ENCODE data around the gene MPHOSPH9. TPM values are rescaled to one million over a fixed set of nuclear protein-coding genes. Genes with fewer than 3 reads are reported as not detected.
A peak's percentile ranks its signal among the peaks of the same experiment; 100 is the strongest.

MPHOSPH9 gene
- total RNA-seq, 4 donors from 2014 or later = 11.5 to 26.8 (median 14.7) TPM

DNA sequence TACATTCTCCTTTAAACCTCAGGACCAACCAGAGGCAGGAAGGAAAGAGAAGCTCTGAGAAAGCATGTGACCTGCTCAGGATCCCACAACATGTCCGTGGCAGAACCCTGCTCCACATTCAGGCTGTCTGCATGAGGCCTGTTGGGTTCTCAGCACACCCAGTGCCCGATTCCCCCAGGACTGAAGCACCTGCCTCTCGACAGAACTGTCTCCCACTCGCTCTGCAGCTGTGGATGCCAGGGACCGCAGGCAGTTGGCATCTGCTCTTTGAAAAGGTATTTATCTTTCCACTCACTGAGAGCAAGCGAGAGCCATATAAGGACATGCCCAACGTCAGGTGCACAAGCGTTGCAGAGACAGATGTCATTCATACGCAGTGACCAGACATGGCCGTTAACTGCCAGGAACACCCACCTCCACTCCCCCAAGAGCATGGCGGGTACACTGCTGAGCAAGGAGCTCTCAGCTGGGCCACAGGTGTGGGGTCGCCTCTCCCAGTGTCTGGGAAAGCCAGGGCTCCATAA is 101.0 kb downstream of the MPHOSPH9 start:
- Histone ChIP-seq H3K4me3 (no peak overlapping the region), H3K27ac (peak overlapping the region in 3 of 4 donors; percentile 68 to 76 (median 71)), H3K27me3 (no peaks in the 10 kb centered on the region), H3K9me3 (no peaks in the 10 kb centered on the region), H3K36me3 (no peaks in the 10 kb centered on the region), H3K4me1 (peaks cover 0 to 51% (median 15%) of the 10 kb centered on the region in 3 donors)
- peak; percentile 3 for ATAC-seq
- 63% methylated on average over 3 to 9 of the region's 12 CpGs for WGBS, 2 donors (ENCODE audit: low coverage in 1 of 2)
- no peak for TF ChIP-seq POLR2A (IDR thresholded peaks at IDR 0.05)
- no peak for TF ChIP-seq EP300 (IDR thresholded peaks at IDR 0.05)
- no peak for TF ChIP-seq POLR2AphosphoS5 (IDR thresholded peaks at IDR 0.05)
- TF ChIP-seq, protein P1, sequence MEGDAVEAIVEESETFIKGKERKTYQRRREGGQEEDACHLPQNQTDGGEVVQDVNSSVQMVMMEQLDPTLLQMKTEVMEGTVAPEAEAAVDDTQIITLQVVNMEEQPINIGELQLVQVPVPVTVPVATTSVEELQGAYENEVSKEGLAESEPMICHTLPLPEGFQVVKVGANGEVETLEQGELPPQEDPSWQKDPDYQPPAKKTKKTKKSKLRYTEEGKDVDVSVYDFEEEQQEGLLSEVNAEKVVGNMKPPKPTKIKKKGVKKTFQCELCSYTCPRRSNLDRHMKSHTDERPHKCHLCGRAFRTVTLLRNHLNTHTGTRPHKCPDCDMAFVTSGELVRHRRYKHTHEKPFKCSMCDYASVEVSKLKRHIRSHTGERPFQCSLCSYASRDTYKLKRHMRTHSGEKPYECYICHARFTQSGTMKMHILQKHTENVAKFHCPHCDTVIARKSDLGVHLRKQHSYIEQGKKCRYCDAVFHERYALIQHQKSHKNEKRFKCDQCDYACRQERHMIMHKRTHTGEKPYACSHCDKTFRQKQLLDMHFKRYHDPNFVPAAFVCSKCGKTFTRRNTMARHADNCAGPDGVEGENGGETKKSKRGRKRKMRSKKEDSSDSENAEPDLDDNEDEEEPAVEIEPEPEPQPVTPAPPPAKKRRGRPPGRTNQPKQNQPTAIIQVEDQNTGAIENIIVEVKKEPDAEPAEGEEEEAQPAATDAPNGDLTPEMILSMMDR (IDR thresholded peaks at IDR 0.05) = no peak

DNA sequence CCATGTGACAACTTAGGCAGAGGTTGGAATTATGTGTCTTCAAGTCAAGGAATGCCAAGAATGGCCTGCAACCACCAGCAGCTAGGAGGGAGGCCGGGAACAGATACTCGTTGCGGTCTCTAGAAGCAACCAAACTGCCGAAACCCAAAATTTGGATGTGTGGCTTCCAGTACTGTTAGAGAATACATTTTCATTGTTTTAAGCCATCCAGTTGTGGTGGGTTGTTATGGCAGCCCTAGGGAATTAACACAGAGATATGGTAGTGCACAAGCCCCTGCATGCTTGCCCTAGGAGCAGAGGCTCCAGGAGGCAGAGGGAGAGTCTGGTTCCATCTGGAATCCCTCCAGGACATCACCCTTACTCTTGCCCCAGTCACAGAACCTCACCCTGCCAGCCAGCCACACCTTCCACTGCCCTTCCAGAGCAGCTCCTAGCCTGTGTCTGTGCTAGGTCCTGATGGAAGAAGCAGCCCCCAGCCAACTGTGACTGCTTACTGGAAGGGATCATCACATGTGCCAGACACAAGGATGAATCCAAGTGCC is 101.6 kb downstream of the MPHOSPH9 start:
- 75 to 100% methylated on average over 1 to 4 of the region's 4 CpGs for WGBS, 2 donors (ENCODE audit: low coverage in 1 of 2)
- peak overlapping the region; percentile 32 to 76 (median 70) for H3K27ac ChIP-seq
- no peak for ATAC-seq

DNA sequence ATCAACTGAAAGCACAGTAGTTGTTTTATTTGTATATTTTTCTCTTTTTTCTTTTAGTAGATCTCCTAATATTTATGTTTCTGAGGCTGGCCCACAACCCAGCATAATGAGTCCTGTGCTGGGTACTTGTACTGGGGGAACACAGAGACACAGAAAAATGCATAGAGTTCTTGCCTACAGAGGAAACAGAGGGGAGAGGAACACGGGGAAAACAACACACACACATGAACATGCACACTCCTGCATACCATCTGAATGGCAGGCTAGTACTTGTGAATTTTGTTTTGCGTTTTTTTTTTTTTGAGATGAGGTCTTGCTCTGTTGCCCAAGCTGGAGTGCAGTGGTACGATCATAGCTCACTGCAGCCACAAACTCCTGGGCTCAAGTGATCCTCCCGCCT is 103.3 kb downstream of the MPHOSPH9 start:
- H3K4me3 ChIP-seq = no peak overlapping the region
- TF ChIP-seq, protein P1 (IDR thresholded peaks at IDR 0.05) = no peak
- TF ChIP-seq POLR2A (IDR thresholded peaks at IDR 0.05) (no peak), POLR2AphosphoS5 (IDR thresholded peaks at IDR 0.05) (no peak), EP300 (IDR thresholded peaks at IDR 0.05) (no peak)
- H3K36me3 ChIP-seq = no peaks in the 10 kb centered on the region
- ATAC-seq = no peak
- H3K4me1 ChIP-seq = peaks cover 6 to 60% (median 20%) of the 10 kb centered on the region in 3 donors
- no peaks in the 10 kb centered on the region for H3K27me3 ChIP-seq
- H3K9me3 ChIP-seq = no peaks in the 10 kb centered on the region
- WGBS, 2 donors (ENCODE audit: low coverage in 1 of 2) = 90% methylated on average over 4 of the region's 4 CpGs; no CpG with 5 or more reads in 1 of the 2 donors
- peak overlapping the region in 1 of 4 donors; percentile 76 for H3K27ac ChIP-seq

More for the DNA sequence above, 101.6 kb downstream of the MPHOSPH9 start:
- TF ChIP-seq POLR2AphosphoS5 (IDR thresholded peaks at IDR 0.05) (peak; percentile 20), POLR2A (IDR thresholded peaks at IDR 0.05) (no peak)
- no peaks in the 10 kb centered on the region for H3K9me3 ChIP-seq
- H3K4me1 ChIP-seq = peaks cover 4 to 53% (median 15%) of the 10 kb centered on the region in 3 donors
- no peak overlapping the region for H3K4me3 ChIP-seq
- no peaks in the 10 kb centered on the region for H3K36me3 ChIP-seq
- no peaks in the 10 kb centered on the region for H3K27me3 ChIP-seq

DNA sequence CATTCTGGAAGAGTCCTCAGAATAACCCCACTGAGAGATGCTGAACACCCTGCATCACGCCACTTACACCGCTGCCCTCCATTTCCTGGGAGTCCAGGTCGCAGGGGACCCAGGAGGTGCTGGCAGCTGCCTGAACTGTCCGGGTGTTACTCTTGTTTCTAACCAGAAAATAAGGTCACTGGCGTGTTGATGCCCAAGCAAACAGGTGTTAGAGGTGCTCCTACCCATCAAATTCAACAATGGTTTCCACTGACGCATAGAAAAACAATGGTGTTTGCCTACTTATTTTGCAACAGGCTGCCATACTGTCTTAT is 105.8 kb downstream of the MPHOSPH9 start:
- no peak for ATAC-seq
- no peak overlapping the region for H3K4me3 ChIP-seq
- peak overlapping the region in 3 of 4 donors; percentile 50 to 68 (median 61) for H3K27ac ChIP-seq
- no peaks in the 10 kb centered on the region for H3K9me3 ChIP-seq
- TF ChIP-seq, protein P1 (IDR thresholded peaks at IDR 0.05) = no peak
- TF ChIP-seq EP300 (IDR thresholded peaks at IDR 0.05) (no peak), POLR2AphosphoS5 (IDR thresholded peaks at IDR 0.05) (no peak), POLR2A (IDR thresholded peaks at IDR 0.05) (no peak)
- peaks cover 6 to 61% (median 19%) of the 10 kb centered on the region in 3 donors for H3K4me1 ChIP-seq
- H3K27me3 ChIP-seq = no peaks in the 10 kb centered on the region
- no peaks in the 10 kb centered on the region for H3K36me3 ChIP-seq
- 95 to 96% methylated on average over 2 to 4 of the region's 6 CpGs for WGBS, 2 donors (ENCODE audit: low coverage in 1 of 2)

DNA sequence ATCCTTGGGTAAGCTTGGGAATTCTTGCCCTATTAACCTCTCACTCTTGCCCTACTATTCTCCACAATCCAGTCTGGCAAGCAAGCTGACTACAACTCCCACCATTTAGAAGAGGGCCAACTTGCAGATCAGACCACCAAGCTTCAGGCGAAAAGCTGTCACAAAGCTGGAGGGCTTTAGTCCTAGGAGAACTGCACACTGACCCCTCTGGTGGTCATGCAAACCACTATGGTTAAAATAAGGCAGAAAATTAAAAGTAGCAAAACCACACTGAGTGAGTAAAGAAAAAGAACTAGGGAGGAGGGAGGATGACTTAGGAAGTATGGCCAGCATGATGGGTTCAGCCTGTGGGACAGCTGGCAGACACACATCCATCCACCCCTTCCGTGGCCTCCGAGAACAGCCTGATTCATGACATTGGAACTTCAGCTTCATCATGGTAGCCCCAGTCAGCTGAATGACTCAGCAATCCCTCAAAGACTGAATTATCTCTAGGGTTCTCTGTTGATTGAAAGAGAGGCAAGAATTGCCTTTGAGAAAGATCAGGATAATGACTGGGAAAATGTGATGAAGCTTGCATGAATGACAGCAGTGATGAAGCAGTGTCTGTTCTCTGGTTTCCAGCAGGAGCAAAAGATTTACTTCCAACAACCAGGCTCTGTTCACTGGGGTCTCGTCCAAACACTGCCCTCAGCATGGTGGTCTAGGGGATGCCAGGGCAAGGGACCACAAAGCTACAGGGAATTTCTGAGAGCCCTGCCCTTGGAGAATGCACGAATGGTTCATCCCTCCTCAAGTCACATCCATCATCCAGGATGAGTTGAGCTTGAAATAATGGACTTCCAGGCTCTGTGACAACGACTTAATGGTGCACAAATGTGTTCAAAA is 106.4 kb downstream of the MPHOSPH9 start:
- H3K9me3 ChIP-seq = no peaks in the 10 kb centered on the region
- H3K4me1 ChIP-seq = peaks cover 6 to 61% (median 13%) of the 10 kb centered on the region in 3 donors
- ATAC-seq = peak; percentile 87
- WGBS, 2 donors (ENCODE audit: low coverage in 1 of 2) = 28 to 44% methylated on average over 2 to 5 of the region's 6 CpGs
- H3K27ac ChIP-seq = peak overlapping the region in 3 of 4 donors; percentile 50 to 68 (median 61)
- H3K36me3 ChIP-seq = no peaks in the 10 kb centered on the region
- TF ChIP-seq POLR2A (IDR thresholded peaks at IDR 0.05) = no peak
- peak; percentile 78 for TF ChIP-seq POLR2AphosphoS5 (IDR thresholded peaks at IDR 0.05)
- H3K27me3 ChIP-seq = no peaks in the 10 kb centered on the region
- no peak overlapping the region for H3K4me3 ChIP-seq

All from gastroesophageal sphincter (tissue), 4 donors.